ENCODE measurements around the gene USP20. TPM values are rescaled to one million over a fixed set of nuclear protein-coding genes. Genes with fewer than 3 reads are reported as not detected.

USP20 gene
- total and polyA plus RNA-seq, 2 experiments from 2014 or later, result 32.7 to 47.3 TPM

GRCh38 chr9:129832982-129833381 is 2.3 kb upstream of the USP20 start:
- no peaks in the 10 kb centered on the region for H3K9me3 ChIP-seq (ENCODE audit: low read depth)
- H3K4me3 ChIP-seq, result no peak overlapping the region
- no peaks in the 10 kb centered on the region for H3K27me3 ChIP-seq
- no peak overlapping the region for H3K27ac ChIP-seq
- H3K4me1 ChIP-seq (ENCODE audit: low read depth), result peaks cover 11% of the 10 kb centered on the region
- peaks cover 17% of the 10 kb centered on the region for H3K36me3 ChIP-seq
- TF ChIP-seq CTCF (IDR thresholded peaks at IDR 0.05; ENCODE audit: low read depth, low read length), result no peak
- DNase-seq (ENCODE audit: low read depth in 1 of 2, low spot score in 1 of 2), result no peak

GRCh38 chr9:129834489-129835127 is 650 bp upstream of the USP20 start:
- no peak overlapping the region for H3K27ac ChIP-seq

GRCh38 chr9:129835860-129836223 is 584 bp downstream of the USP20 start:
- TF ChIP-seq CTCF (IDR thresholded peaks at IDR 0.05; ENCODE audit: low read depth, low read length), result no peak
- Histone ChIP-seq H3K4me1 (ENCODE audit: low read depth) (peaks cover 11% of the 10 kb centered on the region), H3K27ac (peak overlapping the region; percentile 77), H3K36me3 (peaks cover 12% of the 10 kb centered on the region), H3K9me3 (ENCODE audit: low read depth) (no peaks in the 10 kb centered on the region), H3K27me3 (no peaks in the 10 kb centered on the region), H3K4me3 (peak overlapping the region; percentile 88)
- DNase-seq (ENCODE audit: low read depth in 1 of 2, low spot score in 1 of 2), result peak in 1 of 2 donors; percentile 74

More at GRCh38 chr9:129834489-129835127, 650 bp upstream of the USP20 start:
- Histone ChIP-seq H3K4me3 (peak overlapping the region; percentile 88), H3K9me3 (ENCODE audit: low read depth) (no peaks in the 10 kb centered on the region), H3K27me3 (no peaks in the 10 kb centered on the region), H3K4me1 (ENCODE audit: low read depth) (peaks cover 11% of the 10 kb centered on the region), H3K36me3 (peaks cover 16% of the 10 kb centered on the region)
- no peak for TF ChIP-seq CTCF (IDR thresholded peaks at IDR 0.05; ENCODE audit: low read depth, low read length)
- no peak for DNase-seq (ENCODE audit: low read depth in 1 of 2, low spot score in 1 of 2)

- H3K4me1 ChIP-seq (ENCODE audit: low read depth), result peaks cover 11% of the 10 kb centered on the region
- H3K27ac ChIP-seq, result no peak overlapping the region
- H3K9me3 ChIP-seq (ENCODE audit: low read depth), result no peaks in the 10 kb centered on the region
- H3K4me3 ChIP-seq, result peak overlapping the region; percentile 88
- no peaks in the 10 kb centered on the region for H3K27me3 ChIP-seq
- DNase-seq (ENCODE audit: low read depth in 1 of 2, low spot score in 1 of 2), result no peak
- H3K36me3 ChIP-seq, result peaks cover 7% of the 10 kb centered on the region
- no peak for TF ChIP-seq CTCF (IDR thresholded peaks at IDR 0.05; ENCODE audit: low read depth, low read length)
Observed at GRCh38 chr9:129836311-129837007, 1.2 kb downstream of the USP20 start.

- DNase-seq (ENCODE audit: low read depth in 1 of 2, low spot score in 1 of 2), result peak in 1 of 2 donors; percentile 42
- no peak overlapping the region for H3K27ac ChIP-seq
Observed at GRCh38 chr9:129838707-129839259, 3.5 kb downstream of the USP20 start.

More at GRCh38 chr9:129838707-129839259, 3.5 kb downstream of the USP20 start:
- no peak overlapping the region for H3K4me3 ChIP-seq
- H3K27me3 ChIP-seq, result no peaks in the 10 kb centered on the region
- no peak for TF ChIP-seq CTCF (IDR thresholded peaks at IDR 0.05; ENCODE audit: low read depth, low read length)
- H3K9me3 ChIP-seq (ENCODE audit: low read depth), result no peaks in the 10 kb centered on the region
- H3K36me3 ChIP-seq, result peaks cover 4% of the 10 kb centered on the region
- peaks cover 11% of the 10 kb centered on the region for H3K4me1 ChIP-seq (ENCODE audit: low read depth)

Data from cardiac muscle cell (in vitro differentiated cells and primary cell).